Panc1 (cell line): ENCODE data around the gene OR4P4. TPM values are rescaled to one million over a fixed set of nuclear protein-coding genes. Genes with fewer than 3 reads are reported as not detected.

Experiments used
- ATAC-seq: fragments of 200-7000 bp; cut with Tn5 transposase; 2 replicates; pipeline ENCODE4 v1.9.1; 2020; ENCODE audit warnings: mild to moderate bottlenecking, moderate library complexity
- BruUV-seq: library from RNA; stranded (reverse); fragments of 400-500 nt; replicated peaks from 2 replicates; lab custom pipeline; 2021; lab: Mats Ljungman, UMichigan
- CTCF ChIA-PET: fragments of 300-600 bp; sonication (Branson Sonifier 250); formaldehyde crosslinking; loops from one replicate; lab custom pipeline; 2022; ENCODE audit warnings: antibody characterized with exemption; lab: Charles Lee
- POLR2A ChIA-PET: fragments of 300-600 bp; sonication (Branson Sonifier 250); formaldehyde crosslinking; loops from one replicate; lab custom pipeline; 2022; ENCODE audit warnings: antibody characterized with exemption; lab: Charles Lee
- DNase-seq: peaks from one replicate; pipeline ENCODE4 v3.0.0-alpha.2; 2010; ENCODE audit warnings: low read depth, low spot score
- H3K27ac ChIP-seq: 2 replicates; pipeline ENCODE4 v1.5.1; 2011; ENCODE audit warnings: mild to moderate bottlenecking, low read length, inconsistent platforms
- H3K27me3 ChIP-seq: fragments of 200-500 bp; sonication (Bioruptor generic); 2 replicates; pipeline ENCODE4 v1.6.0; 2014; ENCODE audit warnings: low read length, inconsistent platforms; ENCODE audit not compliant: control insufficient read depth, insufficient read depth
- H3K36me3 ChIP-seq: fragments of 200-500 bp; sonication (Bioruptor generic); 2 replicates; pipeline ENCODE4 v1.5.1; 2014; ENCODE audit warnings: inconsistent platforms, mild to moderate bottlenecking, low read length, moderate library complexity; ENCODE audit not compliant: control insufficient read depth, insufficient read depth
- H3K4me1 ChIP-seq: 2 replicates; pipeline ENCODE4 v1.5.1; 2011; ENCODE audit warnings: inconsistent platforms, mild to moderate bottlenecking, low read length, moderate library complexity; ENCODE audit not compliant: control insufficient read depth, insufficient read depth
- H3K4me3 ChIP-seq, 2 experiments: 2 replicates each; pipeline ENCODE4 v1.5.1; 2011 to 2012; ENCODE audit warnings: low read depth in 2 of 2, low read length in 2 of 2, mild to moderate bottlenecking in 2 of 2, inconsistent platforms in 1 of 2, moderate library complexity in 1 of 2
- H3K9me3 ChIP-seq: fragments of 200-500 bp; sonication (Bioruptor generic); 2 replicates; pipeline ENCODE4 v1.5.1; 2014; ENCODE audit warnings: low read depth, mild to moderate bottlenecking, inconsistent platforms, low read length, moderate library complexity; ENCODE audit not compliant: control insufficient read depth, insufficient read depth
- POLR2AphosphoS5 ChIP-seq: IDR thresholded peaks from 2 replicates; pipeline ENCODE4 v1.6.1; 2012; ENCODE audit warnings: mild to moderate bottlenecking, low read depth, low read length, moderate library complexity
- SIN3A ChIP-seq: IDR thresholded peaks from 2 replicates; pipeline ENCODE4 v1.6.1; 2012; ENCODE audit warnings: low read depth, mild to moderate bottlenecking, low read length, moderate library complexity, borderline replicate concordance; ENCODE audit not compliant: insufficient read depth
- TCF7L2 ChIP-seq: IDR thresholded peaks from 2 replicates; pipeline ENCODE4 v1.6.1; 2011; ENCODE audit warnings: mild to moderate bottlenecking, low read depth, low read length, inconsistent platforms
- in situ Hi-C: cut with HindIII; loops from 2 replicates; pipeline ENCODE4 v1.10.0; 2016; ENCODE audit warnings: low sequenced_read_pairs, low pct_unique_long_range_greater_than_20kb
- intact Hi-C: fragments of 100-400 bp; cut with micrococcal nuclease; formaldehyde crosslinking; loops from one replicate; pipeline ENCODE4 v1.10.0; 2022; ENCODE audit not compliant: unreplicated experiment
- total RNA-seq: library from RNA; stranded (reverse); gene quantifications from one replicate; pipeline ENCODE4 v1.2.1, GENCODE V29; 2021; ENCODE audit not compliant: unreplicated experiment
- TF ChIP-seq, protein P1 (sequence below): fragments of 450-650 bp; IDR thresholded peaks from 2 replicates; pipeline ENCODE4 v1.5.1; 2017; ENCODE audit warnings: mild to moderate bottlenecking
- TF ChIP-seq, protein P2 (sequence below), 2 experiments: IDR thresholded peaks; 2 replicates each; pipeline ENCODE4 v1.6.1; 2011 to 2012; ENCODE audit warnings: low read depth in 2 of 2, control low read depth in 1 of 2, low read length in 1 of 2, mild to moderate bottlenecking in 1 of 2, moderate library complexity in 1 of 2; ENCODE audit not compliant: insufficient read depth in 1 of 2

The OR4P4 gene
- total RNA-seq, 1 experiment from 2014 or later: not detected

DNA sequence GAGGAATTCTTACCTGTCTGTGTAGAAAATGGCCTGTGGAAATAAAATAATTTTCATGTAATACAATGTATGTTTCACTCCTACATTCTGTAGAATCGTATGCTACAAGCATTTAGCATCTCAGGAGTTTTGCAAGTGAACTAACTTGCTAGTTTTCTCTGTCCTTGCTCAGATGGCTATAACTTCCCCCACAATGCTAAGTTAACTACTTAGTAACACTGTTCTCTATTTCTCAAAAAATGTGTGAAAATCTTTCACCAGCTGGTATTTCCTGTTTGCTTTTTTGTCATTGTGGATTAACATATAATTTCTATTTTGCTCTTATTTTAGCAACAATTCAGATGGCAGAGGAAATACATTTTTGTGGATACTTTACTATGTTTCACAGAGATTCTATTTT, 17.6 kb downstream of the OR4P4 start:
- in situ Hi-C loops (no loop called here), intact Hi-C loops (no loop called here)
- ChIA-PET POLR2A (no interaction called here), CTCF (no interaction called here)
- no TSS peak for BruUV-seq
- Histone ChIP-seq H3K9me3 (no peaks in the 10 kb centered on the region), H3K4me3 (no peak overlapping the region), H3K4me1 (no peaks in the 10 kb centered on the region), H3K27ac (no peak overlapping the region), H3K27me3 (no peaks in the 10 kb centered on the region), H3K36me3 (no peaks in the 10 kb centered on the region)
- DNase-seq (no peak), ATAC-seq (no peak)
- TF ChIP-seq, protein P1, sequence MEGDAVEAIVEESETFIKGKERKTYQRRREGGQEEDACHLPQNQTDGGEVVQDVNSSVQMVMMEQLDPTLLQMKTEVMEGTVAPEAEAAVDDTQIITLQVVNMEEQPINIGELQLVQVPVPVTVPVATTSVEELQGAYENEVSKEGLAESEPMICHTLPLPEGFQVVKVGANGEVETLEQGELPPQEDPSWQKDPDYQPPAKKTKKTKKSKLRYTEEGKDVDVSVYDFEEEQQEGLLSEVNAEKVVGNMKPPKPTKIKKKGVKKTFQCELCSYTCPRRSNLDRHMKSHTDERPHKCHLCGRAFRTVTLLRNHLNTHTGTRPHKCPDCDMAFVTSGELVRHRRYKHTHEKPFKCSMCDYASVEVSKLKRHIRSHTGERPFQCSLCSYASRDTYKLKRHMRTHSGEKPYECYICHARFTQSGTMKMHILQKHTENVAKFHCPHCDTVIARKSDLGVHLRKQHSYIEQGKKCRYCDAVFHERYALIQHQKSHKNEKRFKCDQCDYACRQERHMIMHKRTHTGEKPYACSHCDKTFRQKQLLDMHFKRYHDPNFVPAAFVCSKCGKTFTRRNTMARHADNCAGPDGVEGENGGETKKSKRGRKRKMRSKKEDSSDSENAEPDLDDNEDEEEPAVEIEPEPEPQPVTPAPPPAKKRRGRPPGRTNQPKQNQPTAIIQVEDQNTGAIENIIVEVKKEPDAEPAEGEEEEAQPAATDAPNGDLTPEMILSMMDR: no peak
- TF ChIP-seq SIN3A (no peak), TCF7L2 (no peak), POLR2AphosphoS5 (no peak)
- TF ChIP-seq, protein P2, sequence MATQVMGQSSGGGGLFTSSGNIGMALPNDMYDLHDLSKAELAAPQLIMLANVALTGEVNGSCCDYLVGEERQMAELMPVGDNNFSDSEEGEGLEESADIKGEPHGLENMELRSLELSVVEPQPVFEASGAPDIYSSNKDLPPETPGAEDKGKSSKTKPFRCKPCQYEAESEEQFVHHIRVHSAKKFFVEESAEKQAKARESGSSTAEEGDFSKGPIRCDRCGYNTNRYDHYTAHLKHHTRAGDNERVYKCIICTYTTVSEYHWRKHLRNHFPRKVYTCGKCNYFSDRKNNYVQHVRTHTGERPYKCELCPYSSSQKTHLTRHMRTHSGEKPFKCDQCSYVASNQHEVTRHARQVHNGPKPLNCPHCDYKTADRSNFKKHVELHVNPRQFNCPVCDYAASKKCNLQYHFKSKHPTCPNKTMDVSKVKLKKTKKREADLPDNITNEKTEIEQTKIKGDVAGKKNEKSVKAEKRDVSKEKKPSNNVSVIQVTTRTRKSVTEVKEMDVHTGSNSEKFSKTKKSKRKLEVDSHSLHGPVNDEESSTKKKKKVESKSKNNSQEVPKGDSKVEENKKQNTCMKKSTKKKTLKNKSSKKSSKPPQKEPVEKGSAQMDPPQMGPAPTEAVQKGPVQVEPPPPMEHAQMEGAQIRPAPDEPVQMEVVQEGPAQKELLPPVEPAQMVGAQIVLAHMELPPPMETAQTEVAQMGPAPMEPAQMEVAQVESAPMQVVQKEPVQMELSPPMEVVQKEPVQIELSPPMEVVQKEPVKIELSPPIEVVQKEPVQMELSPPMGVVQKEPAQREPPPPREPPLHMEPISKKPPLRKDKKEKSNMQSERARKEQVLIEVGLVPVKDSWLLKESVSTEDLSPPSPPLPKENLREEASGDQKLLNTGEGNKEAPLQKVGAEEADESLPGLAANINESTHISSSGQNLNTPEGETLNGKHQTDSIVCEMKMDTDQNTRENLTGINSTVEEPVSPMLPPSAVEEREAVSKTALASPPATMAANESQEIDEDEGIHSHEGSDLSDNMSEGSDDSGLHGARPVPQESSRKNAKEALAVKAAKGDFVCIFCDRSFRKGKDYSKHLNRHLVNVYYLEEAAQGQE (IDR thresholded peaks at IDR 0.05; ENCODE audit: insufficient read depth in 1 of 2, low read depth in 2 of 2, low read length in 1 of 2): no peak

DNA sequence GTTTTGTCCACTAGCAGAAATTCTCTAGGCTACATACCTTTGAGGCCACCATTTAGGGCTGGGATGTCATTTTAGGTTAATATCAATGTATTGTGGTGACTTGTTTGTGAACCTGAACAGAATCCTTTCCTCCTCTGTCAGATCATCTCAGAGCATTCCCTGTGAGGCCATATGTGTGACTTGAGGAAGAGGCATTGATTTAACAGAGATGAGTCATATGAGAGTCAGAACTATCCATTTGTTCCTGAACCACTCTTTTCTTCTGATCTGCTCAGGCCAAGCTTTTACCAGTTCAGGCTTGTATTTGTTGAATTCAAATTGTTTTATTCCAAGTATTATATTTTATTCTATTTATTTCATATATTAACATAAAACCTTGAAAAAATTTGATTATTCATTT, 20.2 kb downstream of the OR4P4 start:
- H3K27ac ChIP-seq: no peak overlapping the region
- H3K4me1 ChIP-seq: no peaks in the 10 kb centered on the region
- no peaks in the 10 kb centered on the region for H3K9me3 ChIP-seq
- ATAC-seq (no peak), DNase-seq (no peak)
- no TSS peak for BruUV-seq
- intact Hi-C loops: no loop called here
- ChIA-PET CTCF (no interaction called here), POLR2A (no interaction called here)
- in situ Hi-C loops: no loop called here
- no peak overlapping the region for H3K4me3 ChIP-seq
- H3K36me3 ChIP-seq: no peaks in the 10 kb centered on the region
- no peaks in the 10 kb centered on the region for H3K27me3 ChIP-seq
- TF ChIP-seq POLR2AphosphoS5: no peak
- no peak for TF ChIP-seq SIN3A
- no peak for TF ChIP-seq TCF7L2
- TF ChIP-seq, protein P1: no peak
- TF ChIP-seq, protein P2 (IDR thresholded peaks at IDR 0.05; ENCODE audit: insufficient read depth in 1 of 2, low read depth in 2 of 2, low read length in 1 of 2): no peak
